Stimulated activated naive CD8-positive, alpha-beta T cell treated with anti-CD3 and anti-CD28 coated beads, Interleukin-15, Interleukin-2, amounts not matched to agents 100 U/mL and 50 U/mL, for 24 hours (primary cell): ENCODE results near the gene SIRPB1.
A peak's percentile ranks its signal among the peaks of the same experiment; 100 is the strongest.
"Not testable (repeated sequence)": the region's sequence is repeated elsewhere in the genome, so short reads cannot be mapped to it uniquely, and the experiment has no call there.

Experiments used
- ATAC-seq: fragments of 150-1000 bp; cut with Tn5 transposase; one replicate; pipeline ENCODE4 v1.10.0; 2021
- DNase-seq: peaks from one replicate; pipeline ENCODE4 v3.0.0; 2021

SIRPB1 gene

GRCh38 chr20:1636621-1637020, 16.8 kb upstream of the SIRPB1 start:
- ATAC-seq (no peak), DNase-seq (no peak)

DNA sequence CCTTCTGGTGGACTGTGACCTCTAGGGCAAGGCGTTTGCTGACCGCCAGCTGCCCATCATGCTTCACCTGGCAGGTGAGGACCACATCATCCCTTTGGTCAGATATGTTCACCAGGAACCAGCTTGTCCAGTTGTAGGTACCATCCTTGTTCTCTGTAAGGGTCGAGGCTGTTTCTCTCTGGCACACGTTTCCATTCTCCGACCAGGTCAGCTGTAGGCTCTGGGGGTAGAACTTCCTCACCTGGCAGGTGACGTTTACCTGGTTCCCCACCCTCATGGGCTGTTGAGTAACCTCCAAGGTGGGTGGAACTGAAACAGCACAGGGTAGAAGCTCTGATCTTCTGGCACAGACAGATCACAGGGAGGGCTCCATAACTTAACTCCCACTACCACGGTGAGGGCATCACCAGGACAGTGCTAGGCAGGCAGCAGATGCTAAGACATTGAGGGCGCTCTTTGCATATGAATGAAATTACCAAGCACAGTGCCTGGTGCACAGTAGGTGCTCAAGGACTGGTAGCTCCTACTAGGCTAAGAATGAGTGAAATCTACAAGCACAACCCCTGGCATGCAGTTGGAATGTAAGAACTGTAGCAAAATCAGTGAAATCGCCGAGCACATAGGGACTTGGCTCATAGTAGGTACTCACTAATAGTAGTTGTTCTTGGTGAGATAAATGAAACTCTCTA, 15.6 kb upstream of the SIRPB1 start:
- DNase-seq: no peak
- no peak for ATAC-seq

GRCh38 chr20:1633535-1633934, 13.7 kb upstream of the SIRPB1 start:
- no peak for ATAC-seq
- no peak for DNase-seq

DNA sequence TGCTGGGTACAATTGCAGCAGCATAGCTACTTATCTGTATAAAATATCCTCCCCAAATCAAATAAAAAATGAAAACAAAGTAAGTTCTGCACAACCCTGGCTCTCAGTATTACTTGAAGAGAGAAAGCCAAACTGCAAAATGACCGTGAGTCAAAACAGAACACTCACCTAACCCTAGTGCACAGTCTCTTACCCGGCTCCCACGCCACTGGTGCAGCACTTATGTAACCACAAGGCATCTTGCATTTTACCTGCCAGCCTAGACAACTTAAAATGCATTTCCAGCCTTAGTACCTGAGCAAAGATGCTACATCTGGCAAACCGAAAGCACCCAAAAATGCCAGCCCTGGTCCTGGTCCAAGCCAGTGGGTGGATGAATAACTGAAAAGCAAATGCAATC, 12.4 kb upstream of the SIRPB1 start:
- DNase-seq: peak; percentile 37
- ATAC-seq: peak; percentile 85

- DNase-seq: no peak
- no peak for ATAC-seq
Measured at GRCh38 chr20:1631309-1632151, 11.7 kb upstream of the SIRPB1 start.

- DNase-seq: no peak
- ATAC-seq: no peak
Measured at GRCh38 chr20:1630186-1630585, 10.4 kb upstream of the SIRPB1 start.

GRCh38 chr20:1629321-1629720, 9.5 kb upstream of the SIRPB1 start:
- ATAC-seq (no peak), DNase-seq (no peak)

DNA sequence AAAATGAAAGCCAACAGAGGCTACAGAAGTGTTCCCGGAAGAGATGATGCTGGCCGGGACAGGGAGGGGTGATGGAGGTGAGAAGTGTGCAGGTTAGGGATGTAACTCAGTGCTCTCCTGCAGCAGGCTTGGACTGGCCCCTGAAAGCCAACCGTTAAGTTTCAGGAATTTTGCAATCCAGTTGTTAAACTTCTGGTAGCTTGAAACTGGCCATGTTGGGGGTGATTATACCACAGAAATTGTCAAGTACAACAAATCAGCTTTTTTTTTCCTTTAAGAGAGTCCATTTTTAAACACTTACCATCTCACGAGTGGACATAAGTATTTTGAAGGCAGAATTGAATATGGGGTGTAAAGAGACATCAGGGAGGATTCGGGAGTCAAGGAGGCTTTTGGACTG, 8.8 kb upstream of the SIRPB1 start:
- ATAC-seq: no peak
- no peak for DNase-seq

DNA sequence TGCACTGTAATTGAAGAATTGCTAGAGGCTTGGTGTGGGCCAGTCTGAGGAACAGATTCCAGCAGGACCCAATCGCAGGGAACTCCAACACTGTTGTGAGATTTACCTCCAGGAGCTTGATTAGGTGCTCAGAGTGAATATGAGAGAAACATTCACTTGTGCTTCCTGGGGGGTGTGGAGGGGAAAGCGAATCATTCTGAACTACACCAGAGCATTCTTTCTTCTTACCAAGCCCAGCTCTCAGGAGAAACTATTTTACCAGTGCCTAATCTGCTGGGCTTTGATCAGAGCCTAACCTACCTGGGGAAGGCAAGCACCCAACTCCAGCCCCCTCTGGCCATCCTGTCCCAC, 7.4 kb upstream of the SIRPB1 start:
- DNase-seq: no peak
- no peak for ATAC-seq

DNA sequence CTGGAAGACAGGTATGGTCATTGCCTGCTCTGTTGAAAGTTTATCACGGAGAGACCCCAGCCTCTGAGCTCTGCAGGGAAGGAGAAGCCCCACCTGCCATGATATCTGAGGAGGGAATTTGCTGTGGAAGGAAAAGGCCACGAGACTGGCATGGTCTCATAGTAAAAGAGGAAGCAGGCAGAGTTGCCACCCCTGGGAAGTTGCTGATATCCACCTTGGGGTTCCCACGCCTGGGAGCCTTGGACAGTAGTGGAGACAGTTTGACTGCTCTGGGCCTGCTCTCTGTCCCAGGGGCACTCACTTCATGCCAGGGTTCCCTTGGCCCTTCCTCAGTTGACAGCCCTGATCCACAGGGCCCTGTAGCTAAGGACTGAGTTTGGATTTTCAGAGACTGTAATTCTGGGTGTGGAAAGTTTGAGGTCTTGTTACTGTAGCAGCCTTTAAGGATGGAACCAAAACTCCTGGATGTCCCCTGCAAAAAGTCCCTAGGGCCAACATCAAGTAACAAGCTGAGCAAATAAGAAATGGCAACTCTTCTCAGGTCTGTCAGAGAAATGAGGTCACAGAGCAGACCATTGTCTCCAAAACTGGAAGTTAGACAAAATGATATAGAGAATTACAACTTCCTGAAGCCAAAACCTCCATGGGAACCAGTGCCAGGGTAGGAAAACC, 6.9 kb upstream of the SIRPB1 start:
- ATAC-seq (no peak), DNase-seq (no peak)

DNA sequence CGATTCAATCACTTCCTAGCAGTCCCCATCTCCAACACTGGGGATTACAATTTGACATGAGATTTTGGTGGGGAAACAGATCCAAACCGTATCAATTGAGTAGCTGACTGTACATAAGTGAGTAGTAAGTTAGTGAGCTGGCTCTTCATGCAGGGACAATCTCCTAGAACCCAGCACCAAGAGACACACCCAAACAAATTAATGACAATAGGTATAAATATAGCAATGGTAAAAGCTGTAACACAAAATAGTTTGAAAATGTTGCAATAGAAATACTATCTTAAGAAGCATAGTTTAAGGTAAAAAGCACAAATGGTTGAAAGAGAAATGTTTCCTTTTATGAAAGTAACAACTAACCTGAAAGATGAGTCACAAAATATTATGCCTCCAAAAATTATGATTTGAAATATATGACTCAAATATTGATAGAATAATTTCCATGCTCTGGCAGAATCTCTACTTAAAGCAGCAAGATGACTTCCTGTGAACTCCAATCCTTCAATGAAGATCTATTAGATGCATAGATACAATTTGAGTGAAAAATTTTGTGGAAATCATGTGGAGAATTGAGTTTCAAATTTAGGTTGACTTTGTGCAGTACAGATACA, 5.4 kb upstream of the SIRPB1 start:
- DNase-seq: no peak
- ATAC-seq: peak; percentile 35

- ATAC-seq: no peak
Measured at GRCh38 chr20:1623501-1624205, 3.8 kb upstream of the SIRPB1 start.

GRCh38 chr20:1622450-1622849, 2.6 kb upstream of the SIRPB1 start:
- ATAC-seq: peak; percentile 32
- DNase-seq: no peak

More at GRCh38 chr20:1623501-1624205, 3.8 kb upstream of the SIRPB1 start:
- DNase-seq: no peak

GRCh38 chr20:1621316-1621715, 1.5 kb upstream of the SIRPB1 start:
- DNase-seq: no peak
- ATAC-seq: no peak

GRCh38 chr20:1618954-1619540, 762 bp downstream of the SIRPB1 start:
- DNase-seq: no peak
- no peak for ATAC-seq

DNA sequence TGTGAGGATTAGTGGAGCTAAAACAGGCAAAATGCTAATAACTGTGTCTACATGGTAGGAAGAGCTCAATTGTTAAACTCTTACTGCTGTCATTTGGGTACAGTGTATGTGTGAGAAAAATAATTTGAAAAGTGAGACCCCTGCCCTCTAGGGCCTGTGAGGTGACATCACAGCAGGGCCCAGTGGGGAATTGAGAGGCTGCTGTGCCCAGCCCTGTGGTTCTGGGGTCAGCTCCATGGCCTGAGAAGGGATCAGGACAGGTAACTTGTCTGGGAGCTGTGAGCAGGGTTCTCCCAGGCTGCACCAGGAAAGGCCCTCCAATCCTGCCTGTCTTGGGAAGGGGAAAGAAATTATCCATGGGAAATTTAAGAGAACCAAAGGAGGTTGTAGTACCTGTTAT, 1.3 kb downstream of the SIRPB1 start:
- ATAC-seq (no peak), DNase-seq (no peak)

GRCh38 chr20:1616858-1617434, 2.9 kb downstream of the SIRPB1 start:
- DNase-seq (no peak), ATAC-seq (no peak)

DNA sequence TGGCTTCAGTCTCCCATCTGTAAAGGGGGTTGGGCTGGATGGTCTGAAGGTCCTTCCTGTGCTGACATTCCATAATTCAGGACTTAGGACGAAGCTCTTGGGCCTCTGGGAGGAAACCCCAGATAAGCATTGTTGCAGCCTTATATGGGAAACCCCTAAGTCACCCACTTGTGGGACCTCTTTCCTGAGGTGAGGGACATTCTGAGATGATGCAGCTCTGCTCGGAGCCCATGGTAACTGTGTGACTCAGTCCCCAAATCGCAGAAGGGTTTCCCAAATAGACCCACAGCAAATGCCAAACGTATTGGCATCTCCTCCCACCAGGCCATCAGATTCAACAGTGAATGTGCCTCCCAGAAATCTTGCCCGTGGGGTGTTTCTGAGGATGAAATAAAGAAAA, 9.4 kb downstream of the SIRPB1 start:
- DNase-seq, ATAC-seq: not testable (repeated sequence)

DNA sequence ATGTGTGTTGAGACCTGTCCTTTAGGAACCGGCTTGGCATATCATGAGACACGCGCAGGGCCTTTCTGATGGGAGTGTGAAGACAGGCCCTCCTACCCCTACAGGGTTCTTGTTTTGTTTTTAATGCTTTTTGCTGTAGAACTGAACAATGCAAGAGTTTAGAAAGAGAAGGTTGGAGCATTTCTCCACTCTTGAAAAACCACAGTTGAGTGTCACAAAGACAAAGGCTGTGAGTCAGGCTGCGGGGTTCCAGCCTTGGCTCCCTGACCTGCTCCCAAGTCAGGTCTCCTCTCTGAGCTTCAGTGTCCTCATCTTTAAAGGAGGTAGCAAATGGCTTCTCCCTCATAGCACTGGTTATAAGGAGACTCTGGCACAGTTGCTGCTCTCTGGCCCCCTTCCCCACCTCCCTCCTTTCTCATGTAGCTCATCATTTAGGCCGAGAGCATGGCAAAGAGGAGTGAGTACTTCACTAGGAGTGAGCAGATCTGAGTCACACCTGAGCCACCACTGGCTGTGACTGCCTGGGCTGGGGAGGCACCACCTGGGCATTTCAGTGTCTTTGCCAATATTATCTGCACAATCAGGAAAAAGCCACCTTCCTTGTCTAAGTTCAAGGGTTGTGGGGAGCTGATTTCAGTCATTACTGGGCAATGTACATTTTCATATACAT, 11.0 kb downstream of the SIRPB1 start:
- not testable (repeated sequence) for ATAC-seq, DNase-seq

- no peak for DNase-seq
- ATAC-seq: no peak
Measured at GRCh38 chr20:1600736-1601135, 19.1 kb downstream of the SIRPB1 start.

GRCh38 chr20:1595333-1595732, 24.5 kb downstream of the SIRPB1 start:
- DNase-seq: no peak
- ATAC-seq: no peak
